BE2C (cell line): ENCODE measurements around the gene PRODH.
A peak's percentile ranks its signal among the peaks of the same experiment; 100 is the strongest.
"Not testable (repeated sequence)": the region's sequence is repeated elsewhere in the genome, so short reads cannot be mapped to it uniquely, and the experiment has no call there.

ENCODE experiments used
- DNase-seq: peaks from one replicate; pipeline ENCODE4 v3.0.0-alpha.2; 2020
- H3K27me3 ChIP-seq: fragments of 250-450 bp; sonication (Bioruptor Pico); 2 replicates; pipeline ENCODE4 v1.5.1; 2020; ENCODE audit warnings: mild to moderate bottlenecking
- H3K36me3 ChIP-seq: fragments of 250-450 bp; sonication (Bioruptor Pico); 2 replicates; pipeline ENCODE4 v1.5.1; 2020; ENCODE audit warnings: mild to moderate bottlenecking
- H3K4me1 ChIP-seq: fragments of 250-450 bp; sonication (Bioruptor Pico); 2 replicates; pipeline ENCODE4 v1.5.1; 2020
- H3K4me3 ChIP-seq: 2 replicates; pipeline ENCODE4 v1.5.1; 2011; ENCODE audit warnings: low read depth, low read length
- H3K9me3 ChIP-seq: fragments of 250-450 bp; sonication (Bioruptor Pico); 2 replicates; pipeline ENCODE4 v1.5.1; 2020
- TF ChIP-seq, protein P1 (sequence below): IDR thresholded peaks from 2 replicates; pipeline ENCODE4 v1.5.1; 2012; ENCODE audit warnings: mild to moderate bottlenecking, low read depth, low read length

Gene PRODH

GRCh38 chr22:18968011-18968749 lies 32.1 kb upstream of the PRODH start:
- no peaks in the 10 kb centered on the region for H3K36me3 ChIP-seq
- TF ChIP-seq, protein P1, sequence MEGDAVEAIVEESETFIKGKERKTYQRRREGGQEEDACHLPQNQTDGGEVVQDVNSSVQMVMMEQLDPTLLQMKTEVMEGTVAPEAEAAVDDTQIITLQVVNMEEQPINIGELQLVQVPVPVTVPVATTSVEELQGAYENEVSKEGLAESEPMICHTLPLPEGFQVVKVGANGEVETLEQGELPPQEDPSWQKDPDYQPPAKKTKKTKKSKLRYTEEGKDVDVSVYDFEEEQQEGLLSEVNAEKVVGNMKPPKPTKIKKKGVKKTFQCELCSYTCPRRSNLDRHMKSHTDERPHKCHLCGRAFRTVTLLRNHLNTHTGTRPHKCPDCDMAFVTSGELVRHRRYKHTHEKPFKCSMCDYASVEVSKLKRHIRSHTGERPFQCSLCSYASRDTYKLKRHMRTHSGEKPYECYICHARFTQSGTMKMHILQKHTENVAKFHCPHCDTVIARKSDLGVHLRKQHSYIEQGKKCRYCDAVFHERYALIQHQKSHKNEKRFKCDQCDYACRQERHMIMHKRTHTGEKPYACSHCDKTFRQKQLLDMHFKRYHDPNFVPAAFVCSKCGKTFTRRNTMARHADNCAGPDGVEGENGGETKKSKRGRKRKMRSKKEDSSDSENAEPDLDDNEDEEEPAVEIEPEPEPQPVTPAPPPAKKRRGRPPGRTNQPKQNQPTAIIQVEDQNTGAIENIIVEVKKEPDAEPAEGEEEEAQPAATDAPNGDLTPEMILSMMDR = no peak
- DNase-seq = no peak

DNA sequence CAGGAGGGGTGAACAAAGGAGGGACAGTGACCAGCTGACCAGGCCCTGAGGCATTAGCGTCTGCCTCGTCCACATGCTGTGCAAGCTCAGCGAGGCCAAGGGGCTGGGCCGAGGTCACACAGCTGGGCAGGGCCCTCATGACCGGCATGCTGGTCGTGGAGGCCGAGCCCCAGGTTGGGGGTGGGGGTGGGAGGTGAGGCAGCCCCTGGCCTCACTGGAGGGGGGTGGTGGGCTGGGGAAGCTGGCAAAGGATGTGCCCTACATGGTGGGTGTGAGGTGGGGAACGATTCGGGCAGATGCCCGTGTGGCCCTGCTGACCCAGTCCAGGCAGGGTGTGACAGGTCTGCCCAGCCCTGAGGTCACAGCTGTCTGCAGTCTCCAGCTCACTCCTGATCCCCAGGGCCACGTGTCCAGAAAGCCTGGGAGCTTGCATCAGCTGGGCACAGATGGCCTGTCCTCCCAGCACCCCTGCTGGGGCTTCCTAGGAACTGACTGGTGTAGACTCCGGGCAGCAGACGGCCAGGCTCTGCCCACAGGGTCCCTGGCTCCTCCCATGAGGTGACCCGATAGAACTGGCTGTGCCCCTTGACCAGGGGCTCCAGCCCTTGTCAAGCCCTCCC lies 31.4 kb upstream of the PRODH start:
- TF ChIP-seq, protein P1 = peak; percentile 14; the same call in 1 of the 2 replicates
- H3K36me3 ChIP-seq, H3K4me1 ChIP-seq, H3K27me3 ChIP-seq, H3K9me3 ChIP-seq, H3K4me3 ChIP-seq: not testable (repeated sequence)
- peak; percentile 77 for DNase-seq

More at GRCh38 chr22:18968011-18968749, 32.1 kb upstream of the PRODH start:
- H3K27me3 ChIP-seq = no peaks in the 10 kb centered on the region
- no peak overlapping the region for H3K4me3 ChIP-seq
- no peaks in the 10 kb centered on the region for H3K9me3 ChIP-seq
- H3K4me1 ChIP-seq = no peaks in the 10 kb centered on the region

DNA sequence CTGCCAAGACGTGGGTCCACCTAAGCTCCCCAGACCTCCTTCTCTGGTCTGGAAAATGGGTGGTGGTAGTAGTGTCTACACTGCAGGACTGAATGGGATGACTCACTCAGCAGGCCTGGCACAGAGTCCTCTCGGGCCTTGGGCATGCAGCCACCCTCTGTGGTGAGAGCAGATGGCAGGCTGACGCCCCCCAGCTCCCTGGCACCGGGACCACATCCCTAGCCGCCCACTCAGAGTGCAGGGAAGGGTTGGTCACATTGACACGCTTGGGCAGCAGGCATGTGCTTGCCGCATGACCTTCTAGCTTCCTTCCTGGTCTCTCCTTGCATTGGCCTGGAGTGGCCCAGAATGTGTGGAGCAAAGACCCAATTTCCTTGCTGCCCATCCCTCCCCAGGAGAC lies 30.7 kb upstream of the PRODH start:
- TF ChIP-seq, protein P1 = no peak
- no peaks in the 10 kb centered on the region for H3K4me1 ChIP-seq
- no peak for DNase-seq
- no peaks in the 10 kb centered on the region for H3K9me3 ChIP-seq
- no peaks in the 10 kb centered on the region for H3K36me3 ChIP-seq
- H3K4me3 ChIP-seq = no peak overlapping the region
- no peaks in the 10 kb centered on the region for H3K27me3 ChIP-seq

GRCh38 chr22:18965526-18966421 lies 29.7 kb upstream of the PRODH start:
- TF ChIP-seq, protein P1 = no peak
- Histone ChIP-seq H3K36me3 (no peaks in the 10 kb centered on the region), H3K27me3 (no peaks in the 10 kb centered on the region), H3K4me3 (no peak overlapping the region), H3K4me1 (no peaks in the 10 kb centered on the region), H3K9me3 (no peaks in the 10 kb centered on the region)
- no peak for DNase-seq

- not testable (repeated sequence) for DNase-seq, H3K27me3 ChIP-seq, H3K36me3 ChIP-seq, H3K4me1 ChIP-seq, H3K4me3 ChIP-seq, H3K9me3 ChIP-seq
Measured at GRCh38 chr22:18964501-18965265, 28.6 kb upstream of the PRODH start.

GRCh38 chr22:18964051-18964450 lies 28.0 kb upstream of the PRODH start:
- H3K4me1 ChIP-seq, DNase-seq, H3K27me3 ChIP-seq: not testable (repeated sequence)

More at GRCh38 chr22:18964051-18964450, 28.0 kb upstream of the PRODH start:
- H3K9me3 ChIP-seq, H3K4me3 ChIP-seq, H3K36me3 ChIP-seq: not testable (repeated sequence)
